Stimulated activated CD4-positive, alpha-beta T cell treated with anti-CD3 and anti-CD28 coated beads, Interleukin-1b, Interleukin-23, amount 100 ng/mL, for 4 hours (primary cell): ENCODE data around the gene OMA1.

Experiments used
- DNase-seq, 2 donors: peaks; one replicate each; pipeline ENCODE4 v3.0.0-alpha.2; 2020; ENCODE audit warnings: low read depth in 2 of 2

Gene OMA1

GRCh38 chr1:58459911-58460310 lies 86.6 kb downstream of the OMA1 start:
- no peak for DNase-seq

DNA sequence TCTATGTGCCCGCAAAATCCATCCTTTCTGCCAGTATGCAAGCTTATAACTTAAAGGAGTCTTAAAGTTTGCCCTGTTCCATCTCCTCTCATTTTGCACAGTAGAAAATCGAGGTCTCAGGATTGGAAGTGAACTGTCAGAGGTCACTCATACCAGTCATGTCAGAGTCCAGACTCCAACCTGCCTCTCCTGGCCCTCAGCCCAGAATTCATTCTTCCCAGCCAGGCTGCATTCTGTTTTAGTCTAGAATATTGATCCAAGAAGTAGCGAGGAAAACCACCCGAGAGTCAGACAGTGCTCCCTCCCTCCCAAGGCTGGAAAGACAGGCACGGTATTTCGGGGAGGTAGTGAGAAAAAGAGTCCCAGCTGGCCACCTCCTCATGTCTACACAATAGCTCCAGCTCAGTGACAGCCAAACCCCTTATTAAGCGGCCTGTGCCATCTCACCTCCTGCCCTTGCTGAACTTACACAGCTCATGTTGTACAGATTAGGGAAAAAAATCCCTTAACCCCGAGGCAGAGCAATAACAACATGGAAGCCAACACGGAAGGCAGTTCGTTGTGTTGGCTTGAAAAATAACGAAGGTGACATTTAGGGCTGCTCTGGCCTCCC lies 89.4 kb downstream of the OMA1 start:
- DNase-seq: no peak

GRCh38 chr1:58456470-58456869 lies 90.1 kb downstream of the OMA1 start:
- no peak for DNase-seq

DNA sequence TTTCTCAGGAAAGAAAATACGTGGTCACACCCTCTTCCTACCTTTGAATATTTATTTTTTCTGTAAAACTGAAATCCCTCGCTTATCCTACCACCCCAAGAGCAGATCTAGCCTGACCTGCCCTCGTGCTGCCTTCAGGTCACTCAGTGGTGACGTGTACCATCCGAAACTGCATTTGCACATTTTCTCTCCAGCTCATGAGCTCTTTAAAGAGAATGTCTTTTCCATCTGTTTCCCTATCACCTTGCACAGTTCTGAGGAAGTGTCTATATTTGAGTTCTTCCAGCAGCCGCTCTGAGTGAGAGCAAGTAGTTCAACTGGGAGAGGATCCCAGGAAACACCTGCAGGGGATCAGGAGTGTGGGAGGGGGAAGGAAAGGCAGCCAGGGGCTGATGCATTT lies 91.7 kb downstream of the OMA1 start:
- DNase-seq: no peak

GRCh38 chr1:58454385-58454784 lies 92.1 kb downstream of the OMA1 start:
- DNase-seq: no peak

DNA sequence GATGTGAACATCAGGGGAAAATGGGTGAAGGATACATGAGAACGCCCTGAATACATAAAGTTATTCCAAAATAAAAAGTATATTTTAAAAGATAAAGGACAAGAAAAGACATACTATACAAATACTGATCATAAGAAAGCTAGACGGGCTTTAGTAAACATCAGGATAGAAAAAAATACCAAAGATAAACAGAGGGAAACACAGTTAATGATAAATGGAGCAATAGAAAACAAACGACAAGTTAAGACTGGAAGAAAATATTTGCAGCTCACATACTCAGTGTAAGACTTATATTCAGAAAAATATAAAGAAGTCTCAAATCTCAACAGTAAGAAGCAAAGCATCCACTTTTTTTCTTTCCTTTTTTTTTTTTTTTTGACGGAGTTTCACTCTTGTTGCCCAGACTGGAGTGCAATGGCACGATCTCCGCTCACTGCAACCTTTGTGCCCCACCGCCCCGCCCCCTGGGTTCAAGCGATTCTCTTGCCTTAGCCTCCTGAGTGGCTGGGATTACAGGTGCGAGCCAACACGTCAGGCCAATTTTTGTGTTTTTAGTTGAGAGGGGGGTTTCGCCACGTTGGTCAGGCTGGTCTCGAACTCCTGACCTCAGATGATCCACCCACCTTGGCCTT lies 94.8 kb downstream of the OMA1 start:
- no peak for DNase-seq

DNA sequence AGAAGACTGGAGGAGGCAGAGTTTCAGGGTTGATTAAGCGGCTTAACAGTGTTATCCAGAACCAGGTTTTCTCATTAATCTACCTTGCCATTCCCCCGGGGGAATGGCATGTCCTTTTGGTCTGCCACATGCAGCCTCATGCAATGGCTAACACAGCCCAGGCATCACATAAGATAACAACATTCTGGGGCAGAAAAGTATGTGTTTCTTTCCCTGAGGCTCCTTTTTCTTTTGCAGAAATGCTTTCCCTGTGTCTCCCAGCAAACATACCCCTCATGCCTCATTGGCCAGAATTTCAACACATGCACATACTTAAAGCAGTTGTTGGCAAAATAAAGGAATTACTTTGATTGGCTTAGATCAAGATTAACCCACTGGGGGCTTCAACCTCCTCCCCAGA lies 98.6 kb downstream of the OMA1 start:
- no peak for DNase-seq

GRCh38 chr1:58447042-58447441 lies 99.5 kb downstream of the OMA1 start:
- no peak for DNase-seq

DNA sequence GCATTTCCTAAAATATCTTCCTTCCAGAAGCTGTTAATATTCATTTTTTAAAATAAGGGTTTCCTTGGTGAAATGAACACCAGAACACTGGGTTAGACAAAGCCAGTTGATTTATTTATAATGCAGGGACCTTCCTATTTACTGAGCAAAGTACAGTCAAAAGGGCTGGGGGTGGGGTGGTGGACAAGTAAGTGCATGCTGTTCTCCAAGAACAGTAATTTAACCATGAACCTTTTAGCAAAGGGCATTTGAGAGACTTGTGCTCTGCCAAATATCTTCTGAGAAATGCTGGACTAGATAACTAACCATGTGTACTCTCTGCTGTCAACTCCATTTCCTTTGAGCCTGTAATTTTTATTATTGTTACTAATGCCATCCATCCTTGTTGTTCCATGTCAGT lies 100.2 kb downstream of the OMA1 start:
- no peak for DNase-seq

DNA sequence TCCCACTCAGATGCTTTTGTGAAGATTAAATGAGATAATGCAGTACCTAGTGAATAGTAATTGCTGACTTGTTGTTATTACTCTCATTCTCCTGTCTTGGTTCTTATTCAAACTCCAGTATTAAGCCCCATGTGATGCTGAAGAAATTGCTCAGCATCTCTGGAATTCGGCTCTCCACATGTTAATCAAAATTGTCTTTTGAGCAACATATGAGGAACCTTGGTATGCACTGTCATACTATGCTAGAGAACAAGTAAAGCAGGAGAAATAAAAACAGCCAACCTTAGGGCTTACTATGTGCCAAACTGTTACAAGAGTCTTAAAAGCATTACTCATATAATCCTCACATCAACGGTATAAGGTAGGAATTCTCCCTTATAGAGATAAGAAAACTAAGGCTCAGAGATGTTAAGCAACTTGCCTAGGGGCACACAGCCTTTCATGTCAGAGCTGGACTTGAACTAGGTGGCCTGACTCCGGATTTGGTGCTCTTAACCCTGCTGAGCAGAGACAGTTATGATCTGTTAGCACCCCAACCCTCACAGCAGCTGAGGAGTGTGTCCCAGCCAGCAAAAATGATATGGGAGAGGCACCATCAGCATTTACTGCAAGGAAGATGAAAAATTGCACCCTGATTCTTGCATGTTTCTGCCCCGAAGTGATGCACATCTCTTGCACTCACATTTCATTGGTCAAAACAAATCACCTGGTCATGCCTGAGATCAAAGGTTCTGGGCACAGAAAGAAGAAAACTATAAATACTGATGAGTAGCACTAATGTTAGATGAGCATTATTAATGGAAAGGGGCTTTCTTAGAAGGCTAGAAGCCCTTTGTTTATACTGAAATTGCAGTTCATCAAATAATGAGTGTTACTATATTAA lies 102.3 kb downstream of the OMA1 start:
- no peak for DNase-seq

DNA sequence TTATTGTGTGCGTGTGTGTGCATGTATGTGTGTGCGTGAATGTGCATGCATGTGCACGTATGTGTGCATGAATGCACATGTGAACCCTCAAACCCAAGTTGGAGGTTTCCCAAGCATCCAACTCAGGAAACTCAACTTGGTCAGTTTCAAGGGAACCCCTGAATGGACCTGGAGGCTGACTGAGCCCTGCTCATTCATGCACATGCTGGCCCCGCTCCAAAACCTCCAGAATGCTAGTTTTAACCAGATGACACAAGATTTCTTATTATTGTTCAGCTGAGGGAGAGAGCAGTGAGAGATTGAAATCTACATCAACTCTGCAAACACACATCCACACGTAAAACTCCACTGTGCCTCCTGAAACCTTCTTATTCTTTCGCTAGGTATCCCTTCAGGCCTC lies 104.4 kb downstream of the OMA1 start:
- no peak for DNase-seq

- DNase-seq: no peak
Observed at GRCh38 chr1:58441699-58442098, 104.8 kb downstream of the OMA1 start.

GRCh38 chr1:58440696-58441095 lies 105.8 kb downstream of the OMA1 start:
- no peak for DNase-seq

GRCh38 chr1:58439946-58440345 lies 106.6 kb downstream of the OMA1 start:
- no peak for DNase-seq

GRCh38 chr1:58438468-58438867 lies 108.1 kb downstream of the OMA1 start:
- DNase-seq: no peak

- no peak for DNase-seq
Observed at GRCh38 chr1:58437623-58438022, 108.9 kb downstream of the OMA1 start.

GRCh38 chr1:58436615-58437297 lies 109.8 kb downstream of the OMA1 start:
- no peak for DNase-seq

- no peak for DNase-seq
Observed at GRCh38 chr1:58435376-58435775, 111.2 kb downstream of the OMA1 start.

- no peak for DNase-seq
Observed at GRCh38 chr1:58434607-58435006, 111.9 kb downstream of the OMA1 start.

GRCh38 chr1:58434181-58434580 lies 112.3 kb downstream of the OMA1 start:
- no peak for DNase-seq

GRCh38 chr1:58432851-58433668 lies 113.5 kb downstream of the OMA1 start:
- DNase-seq: no peak
